ENCODE data around the gene ERGIC1. TPM values are rescaled to one million over a fixed set of nuclear protein-coding genes. Genes with fewer than 3 reads are reported as not detected.

ERGIC1 gene
- total and polyA plus RNA-seq, 2 of the 8 experiments (the other 6 are each of a cell fraction or from before 2014, with no cell fraction given), result 95.3 to 106 TPM

DNA sequence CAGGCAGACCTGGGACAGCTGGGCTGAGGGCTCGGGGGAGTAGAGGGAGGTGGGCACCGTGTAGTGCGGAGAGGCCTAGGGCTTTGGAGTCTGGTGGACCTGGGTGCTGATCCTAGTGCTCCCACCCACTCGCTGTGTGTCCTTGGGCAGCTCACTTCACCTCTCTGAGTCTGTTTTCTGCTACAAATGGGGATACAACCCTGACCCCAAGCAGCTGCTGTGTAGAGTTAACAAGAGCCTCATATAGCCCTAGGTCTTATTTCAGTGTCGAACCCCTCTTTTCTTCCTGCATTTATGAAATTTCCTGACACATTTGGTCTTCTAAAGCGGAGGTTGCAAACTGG is 16.4 kb downstream of the ERGIC1 start (continued):
- TF ChIP-seq, protein P1, sequence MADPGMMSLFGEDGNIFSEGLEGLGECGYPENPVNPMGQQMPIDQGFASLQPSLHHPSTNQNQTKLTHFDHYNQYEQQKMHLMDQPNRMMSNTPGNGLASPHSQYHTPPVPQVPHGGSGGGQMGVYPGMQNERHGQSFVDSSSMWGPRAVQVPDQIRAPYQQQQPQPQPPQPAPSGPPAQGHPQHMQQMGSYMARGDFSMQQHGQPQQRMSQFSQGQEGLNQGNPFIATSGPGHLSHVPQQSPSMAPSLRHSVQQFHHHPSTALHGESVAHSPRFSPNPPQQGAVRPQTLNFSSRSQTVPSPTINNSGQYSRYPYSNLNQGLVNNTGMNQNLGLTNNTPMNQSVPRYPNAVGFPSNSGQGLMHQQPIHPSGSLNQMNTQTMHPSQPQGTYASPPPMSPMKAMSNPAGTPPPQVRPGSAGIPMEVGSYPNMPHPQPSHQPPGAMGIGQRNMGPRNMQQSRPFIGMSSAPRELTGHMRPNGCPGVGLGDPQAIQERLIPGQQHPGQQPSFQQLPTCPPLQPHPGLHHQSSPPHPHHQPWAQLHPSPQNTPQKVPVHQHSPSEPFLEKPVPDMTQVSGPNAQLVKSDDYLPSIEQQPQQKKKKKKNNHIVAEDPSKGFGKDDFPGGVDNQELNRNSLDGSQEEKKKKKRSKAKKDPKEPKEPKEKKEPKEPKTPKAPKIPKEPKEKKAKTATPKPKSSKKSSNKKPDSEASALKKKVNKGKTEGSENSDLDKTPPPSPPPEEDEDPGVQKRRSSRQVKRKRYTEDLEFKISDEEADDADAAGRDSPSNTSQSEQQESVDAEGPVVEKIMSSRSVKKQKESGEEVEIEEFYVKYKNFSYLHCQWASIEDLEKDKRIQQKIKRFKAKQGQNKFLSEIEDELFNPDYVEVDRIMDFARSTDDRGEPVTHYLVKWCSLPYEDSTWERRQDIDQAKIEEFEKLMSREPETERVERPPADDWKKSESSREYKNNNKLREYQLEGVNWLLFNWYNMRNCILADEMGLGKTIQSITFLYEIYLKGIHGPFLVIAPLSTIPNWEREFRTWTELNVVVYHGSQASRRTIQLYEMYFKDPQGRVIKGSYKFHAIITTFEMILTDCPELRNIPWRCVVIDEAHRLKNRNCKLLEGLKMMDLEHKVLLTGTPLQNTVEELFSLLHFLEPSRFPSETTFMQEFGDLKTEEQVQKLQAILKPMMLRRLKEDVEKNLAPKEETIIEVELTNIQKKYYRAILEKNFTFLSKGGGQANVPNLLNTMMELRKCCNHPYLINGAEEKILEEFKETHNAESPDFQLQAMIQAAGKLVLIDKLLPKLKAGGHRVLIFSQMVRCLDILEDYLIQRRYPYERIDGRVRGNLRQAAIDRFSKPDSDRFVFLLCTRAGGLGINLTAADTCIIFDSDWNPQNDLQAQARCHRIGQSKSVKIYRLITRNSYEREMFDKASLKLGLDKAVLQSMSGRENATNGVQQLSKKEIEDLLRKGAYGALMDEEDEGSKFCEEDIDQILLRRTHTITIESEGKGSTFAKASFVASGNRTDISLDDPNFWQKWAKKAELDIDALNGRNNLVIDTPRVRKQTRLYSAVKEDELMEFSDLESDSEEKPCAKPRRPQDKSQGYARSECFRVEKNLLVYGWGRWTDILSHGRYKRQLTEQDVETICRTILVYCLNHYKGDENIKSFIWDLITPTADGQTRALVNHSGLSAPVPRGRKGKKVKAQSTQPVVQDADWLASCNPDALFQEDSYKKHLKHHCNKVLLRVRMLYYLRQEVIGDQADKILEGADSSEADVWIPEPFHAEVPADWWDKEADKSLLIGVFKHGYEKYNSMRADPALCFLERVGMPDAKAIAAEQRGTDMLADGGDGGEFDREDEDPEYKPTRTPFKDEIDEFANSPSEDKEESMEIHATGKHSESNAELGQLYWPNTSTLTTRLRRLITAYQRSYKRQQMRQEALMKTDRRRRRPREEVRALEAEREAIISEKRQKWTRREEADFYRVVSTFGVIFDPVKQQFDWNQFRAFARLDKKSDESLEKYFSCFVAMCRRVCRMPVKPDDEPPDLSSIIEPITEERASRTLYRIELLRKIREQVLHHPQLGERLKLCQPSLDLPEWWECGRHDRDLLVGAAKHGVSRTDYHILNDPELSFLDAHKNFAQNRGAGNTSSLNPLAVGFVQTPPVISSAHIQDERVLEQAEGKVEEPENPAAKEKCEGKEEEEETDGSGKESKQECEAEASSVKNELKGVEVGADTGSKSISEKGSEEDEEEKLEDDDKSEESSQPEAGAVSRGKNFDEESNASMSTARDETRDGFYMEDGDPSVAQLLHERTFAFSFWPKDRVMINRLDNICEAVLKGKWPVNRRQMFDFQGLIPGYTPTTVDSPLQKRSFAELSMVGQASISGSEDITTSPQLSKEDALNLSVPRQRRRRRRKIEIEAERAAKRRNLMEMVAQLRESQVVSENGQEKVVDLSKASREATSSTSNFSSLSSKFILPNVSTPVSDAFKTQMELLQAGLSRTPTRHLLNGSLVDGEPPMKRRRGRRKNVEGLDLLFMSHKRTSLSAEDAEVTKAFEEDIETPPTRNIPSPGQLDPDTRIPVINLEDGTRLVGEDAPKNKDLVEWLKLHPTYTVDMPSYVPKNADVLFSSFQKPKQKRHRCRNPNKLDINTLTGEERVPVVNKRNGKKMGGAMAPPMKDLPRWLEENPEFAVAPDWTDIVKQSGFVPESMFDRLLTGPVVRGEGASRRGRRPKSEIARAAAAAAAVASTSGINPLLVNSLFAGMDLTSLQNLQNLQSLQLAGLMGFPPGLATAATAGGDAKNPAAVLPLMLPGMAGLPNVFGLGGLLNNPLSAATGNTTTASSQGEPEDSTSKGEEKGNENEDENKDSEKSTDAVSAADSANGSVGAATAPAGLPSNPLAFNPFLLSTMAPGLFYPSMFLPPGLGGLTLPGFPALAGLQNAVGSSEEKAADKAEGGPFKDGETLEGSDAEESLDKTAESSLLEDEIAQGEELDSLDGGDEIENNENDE (IDR thresholded peaks at IDR 0.05; ENCODE audit: insufficient replicate concordance, low read length), result no peak
- TF ChIP-seq YY1 (IDR thresholded peaks at IDR 0.05; ENCODE audit: low read depth, low read length) (no peak), TEAD4 (IDR thresholded peaks at IDR 0.05; ENCODE audit: low read depth, low read length) (no peak), TCF12 (IDR thresholded peaks at IDR 0.05; ENCODE audit: low read depth, low read length) (no peak), EGR1 (IDR thresholded peaks at IDR 0.05; ENCODE audit: borderline replicate concordance, low read depth, low read length) (no peak)
